Measurements from ENCODE around the gene ZFHX3. TPM values are rescaled to one million over a fixed set of nuclear protein-coding genes. Genes with fewer than 3 reads are reported as not detected.

Gene ZFHX3
- total and polyA plus RNA-seq, 2 donors from 2014 or later = 2.3 to 29.3 TPM

DNA sequence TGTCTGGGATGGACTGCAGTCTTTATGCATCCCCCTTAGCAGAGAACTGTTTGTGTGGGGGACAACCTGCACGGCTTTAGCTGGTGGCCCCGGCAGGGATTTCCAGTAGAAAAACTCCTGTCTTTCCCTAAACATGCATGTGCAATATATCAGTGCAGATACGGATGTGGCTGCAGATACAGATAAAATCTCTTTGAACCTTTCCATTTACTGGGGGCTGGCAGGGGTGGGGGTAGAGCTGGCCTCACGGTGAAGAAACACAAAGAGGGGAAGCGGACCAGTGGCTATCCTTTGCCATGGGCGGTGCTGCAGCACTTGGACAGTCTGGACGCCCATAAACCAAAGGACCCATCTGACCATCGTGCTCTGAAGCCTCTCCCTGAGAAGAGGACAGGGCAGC, 201.3 kb downstream of the ZFHX3 start:
- H3K9me3 ChIP-seq (ENCODE audit: control insufficient read depth in 2 of 3, insufficient read depth in 1 of 3, low read length in 3 of 3) = no peaks in the 10 kb centered on the region
- H3K4me1 ChIP-seq (ENCODE audit: control insufficient read depth in 2 of 3, insufficient read depth in 2 of 3, low read depth in 1 of 3, low read length in 3 of 3) = peaks cover 3 to 26% (median 8%) of the 10 kb centered on the region in 3 donors
- no peak overlapping the region for H3K27ac ChIP-seq (ENCODE audit: low read depth in 2 of 2, low read length in 2 of 2)
- DNase-seq (no peak), FAIRE-seq (no peak)
- intact Hi-C loops (cut with DNase I) = no loop called here
- no peaks in the 10 kb centered on the region for H3K36me3 ChIP-seq (ENCODE audit: control insufficient read depth in 2 of 3, insufficient read depth in 3 of 3, low read length in 3 of 3)
- no peak overlapping the region for H3K4me3 ChIP-seq (ENCODE audit: low read length in 3 of 3)
- H3K9ac ChIP-seq (ENCODE audit: low read length in 3 of 3) = no peak overlapping the region
- H3K27me3 ChIP-seq (ENCODE audit: control insufficient read depth, insufficient read depth, low read length) = no peaks in the 10 kb centered on the region
- TF ChIP-seq, protein P1, sequence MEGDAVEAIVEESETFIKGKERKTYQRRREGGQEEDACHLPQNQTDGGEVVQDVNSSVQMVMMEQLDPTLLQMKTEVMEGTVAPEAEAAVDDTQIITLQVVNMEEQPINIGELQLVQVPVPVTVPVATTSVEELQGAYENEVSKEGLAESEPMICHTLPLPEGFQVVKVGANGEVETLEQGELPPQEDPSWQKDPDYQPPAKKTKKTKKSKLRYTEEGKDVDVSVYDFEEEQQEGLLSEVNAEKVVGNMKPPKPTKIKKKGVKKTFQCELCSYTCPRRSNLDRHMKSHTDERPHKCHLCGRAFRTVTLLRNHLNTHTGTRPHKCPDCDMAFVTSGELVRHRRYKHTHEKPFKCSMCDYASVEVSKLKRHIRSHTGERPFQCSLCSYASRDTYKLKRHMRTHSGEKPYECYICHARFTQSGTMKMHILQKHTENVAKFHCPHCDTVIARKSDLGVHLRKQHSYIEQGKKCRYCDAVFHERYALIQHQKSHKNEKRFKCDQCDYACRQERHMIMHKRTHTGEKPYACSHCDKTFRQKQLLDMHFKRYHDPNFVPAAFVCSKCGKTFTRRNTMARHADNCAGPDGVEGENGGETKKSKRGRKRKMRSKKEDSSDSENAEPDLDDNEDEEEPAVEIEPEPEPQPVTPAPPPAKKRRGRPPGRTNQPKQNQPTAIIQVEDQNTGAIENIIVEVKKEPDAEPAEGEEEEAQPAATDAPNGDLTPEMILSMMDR (IDR thresholded peaks at IDR 0.05; ENCODE audit: borderline replicate concordance, extremely low read depth, insufficient read depth) = no peak

GRCh38 chr16:72845322-72846020, 202.5 kb downstream of the ZFHX3 start:
- Histone ChIP-seq H3K4me1 (ENCODE audit: control insufficient read depth in 2 of 3, insufficient read depth in 2 of 3, low read depth in 1 of 3, low read length in 3 of 3) (peaks cover 3 to 25% (median 8%) of the 10 kb centered on the region in 3 donors), H3K9me3 (ENCODE audit: control insufficient read depth in 2 of 3, insufficient read depth in 1 of 3, low read length in 3 of 3) (no peaks in the 10 kb centered on the region), H3K36me3 (ENCODE audit: control insufficient read depth in 2 of 3, insufficient read depth in 3 of 3, low read length in 3 of 3) (no peaks in the 10 kb centered on the region), H3K27me3 (ENCODE audit: control insufficient read depth, insufficient read depth, low read length) (no peaks in the 10 kb centered on the region), H3K9ac (ENCODE audit: low read length in 3 of 3) (no peak overlapping the region), H3K27ac (ENCODE audit: low read depth in 2 of 2, low read length in 2 of 2) (no peak overlapping the region), H3K4me3 (ENCODE audit: low read length in 3 of 3) (no peak overlapping the region)
- DNase-seq (no peak), FAIRE-seq (no peak)
- TF ChIP-seq, protein P1 (IDR thresholded peaks at IDR 0.05; ENCODE audit: borderline replicate concordance, extremely low read depth, insufficient read depth) = no peak
- intact Hi-C loops (cut with DNase I) = no loop called here

- FAIRE-seq (no peak), DNase-seq (peak in 3 of 5 donors; percentile 40 to 49 (median 43))
- Histone ChIP-seq H3K9me3 (ENCODE audit: control insufficient read depth in 2 of 3, insufficient read depth in 1 of 3, low read length in 3 of 3) (no peaks in the 10 kb centered on the region), H3K9ac (ENCODE audit: low read length in 3 of 3) (no peak overlapping the region), H3K27me3 (ENCODE audit: control insufficient read depth, insufficient read depth, low read length) (no peaks in the 10 kb centered on the region), H3K4me1 (ENCODE audit: control insufficient read depth in 2 of 3, insufficient read depth in 2 of 3, low read depth in 1 of 3, low read length in 3 of 3) (peaks cover 2 to 20% (median 8%) of the 10 kb centered on the region in 3 donors), H3K36me3 (ENCODE audit: control insufficient read depth in 2 of 3, insufficient read depth in 3 of 3, low read length in 3 of 3) (no peaks in the 10 kb centered on the region), H3K4me3 (ENCODE audit: low read length in 3 of 3) (no peak overlapping the region), H3K27ac (ENCODE audit: low read depth in 2 of 2, low read length in 2 of 2) (no peak overlapping the region)
- intact Hi-C loops (cut with DNase I) = no loop called here
- TF ChIP-seq, protein P1 (IDR thresholded peaks at IDR 0.05; ENCODE audit: borderline replicate concordance, extremely low read depth, insufficient read depth) = no peak
Measured at GRCh38 chr16:72844225-72844920, 203.6 kb downstream of the ZFHX3 start.

Measured in kidney (tissue), 14 donors.